ENCODE results near the gene CAND2.
"Not testable (repeated sequence)": the region's sequence is repeated elsewhere in the genome, so short reads cannot be mapped to it uniquely, and the experiment has no call there.

The CAND2 gene

GRCh38 chr3:12772462-12772861 lies 24.0 kb upstream of the CAND2 start:
- no peak for DNase-seq

- DNase-seq, result no peak
Measured at GRCh38 chr3:12773030-12773709, 23.3 kb upstream of the CAND2 start.

- no peak for DNase-seq
Measured at GRCh38 chr3:12773710-12774086, 22.8 kb upstream of the CAND2 start.

- no peak for DNase-seq
Measured at GRCh38 chr3:12774619-12775018, 21.9 kb upstream of the CAND2 start.

GRCh38 chr3:12775226-12775625 lies 21.3 kb upstream of the CAND2 start:
- DNase-seq, result no peak

- DNase-seq, result not testable (repeated sequence)
Measured at GRCh38 chr3:12775970-12776369, 20.5 kb upstream of the CAND2 start.

- DNase-seq, result no peak
Measured at GRCh38 chr3:12777171-12777570, 19.3 kb upstream of the CAND2 start.

- DNase-seq, result no peak
Measured at GRCh38 chr3:12780751-12781150, 15.7 kb upstream of the CAND2 start.

- no peak for DNase-seq
Measured at GRCh38 chr3:12782172-12782815, 14.2 kb upstream of the CAND2 start.

- DNase-seq, result no peak
Measured at GRCh38 chr3:12785096-12785495, 11.4 kb upstream of the CAND2 start.

GRCh38 chr3:12787346-12787745 lies 9.1 kb upstream of the CAND2 start:
- not testable (repeated sequence) for DNase-seq

- not testable (repeated sequence) for DNase-seq
Measured at GRCh38 chr3:12787967-12788690, 8.4 kb upstream of the CAND2 start.

- no peak for DNase-seq
Measured at GRCh38 chr3:12791430-12791829, 5.0 kb upstream of the CAND2 start.

GRCh38 chr3:12793701-12794100 lies 2.8 kb upstream of the CAND2 start:
- DNase-seq, result no peak

- DNase-seq, result no peak
Measured at GRCh38 chr3:12797124-12797891, 828 bp downstream of the CAND2 start.

GRCh38 chr3:12797892-12798558 lies 1.5 kb downstream of the CAND2 start:
- no peak for DNase-seq

GRCh38 chr3:12798559-12799179 lies 2.2 kb downstream of the CAND2 start:
- DNase-seq, result no peak

- no peak for DNase-seq
Measured at GRCh38 chr3:12799525-12800440, 3.3 kb downstream of the CAND2 start.

GRCh38 chr3:12803371-12803770 lies 6.9 kb downstream of the CAND2 start:
- DNase-seq, result no peak

- DNase-seq, result no peak
Measured at GRCh38 chr3:12807066-12807465, 10.6 kb downstream of the CAND2 start.
